Measurements from ENCODE around the gene ATG16L1.
A peak's percentile ranks its signal among the peaks of the same experiment; 100 is the strongest.

Gene ATG16L1

GRCh38 chr2:233321166-233321565, 69.7 kb downstream of the ATG16L1 start:
- peaks cover 0 to 10% of the 10 kb centered on the region in 2 experiments for H3K4me1 ChIP-seq (ENCODE audit: control insufficient read depth in 1 of 2, insufficient read depth in 1 of 2, low read depth in 1 of 2, low read length in 1 of 2)
- H3K36me3 ChIP-seq, result no peaks in the 10 kb centered on the region
- no peaks in the 10 kb centered on the region for H3K27me3 ChIP-seq
- no peak overlapping the region for H3K27ac ChIP-seq
- H3K4me3 ChIP-seq (ENCODE audit: low read depth in 1 of 2, low read length in 1 of 2), result no peak overlapping the region
- no peaks in the 10 kb centered on the region for H3K9me3 ChIP-seq
- no peak for TF ChIP-seq CTCF (IDR thresholded peaks at IDR 0.05)

- TF ChIP-seq CTCF (IDR thresholded peaks at IDR 0.05), result no peak
- no peak overlapping the region for H3K4me3 ChIP-seq (ENCODE audit: low read depth in 1 of 2, low read length in 1 of 2)
- H3K27ac ChIP-seq, result no peak overlapping the region
- H3K4me1 ChIP-seq (ENCODE audit: control insufficient read depth in 1 of 2, insufficient read depth in 1 of 2, low read depth in 1 of 2, low read length in 1 of 2), result peaks cover 0 to 3% of the 10 kb centered on the region in 2 experiments
- H3K36me3 ChIP-seq, result no peaks in the 10 kb centered on the region
- no peaks in the 10 kb centered on the region for H3K9me3 ChIP-seq
- no peaks in the 10 kb centered on the region for H3K27me3 ChIP-seq
Measured at GRCh38 chr2:233323851-233324250, 72.4 kb downstream of the ATG16L1 start.

- Histone ChIP-seq H3K9me3 (no peaks in the 10 kb centered on the region), H3K4me3 (ENCODE audit: low read depth in 1 of 2, low read length in 1 of 2) (no peak overlapping the region), H3K36me3 (no peaks in the 10 kb centered on the region), H3K27me3 (no peaks in the 10 kb centered on the region), H3K4me1 (ENCODE audit: control insufficient read depth in 1 of 2, insufficient read depth in 1 of 2, low read depth in 1 of 2, low read length in 1 of 2) (peaks cover 12 to 15% of the 10 kb centered on the region in 2 experiments), H3K27ac (no peak overlapping the region)
- TF ChIP-seq CTCF (IDR thresholded peaks at IDR 0.05), result no peak
Measured at GRCh38 chr2:233325256-233325655, 73.8 kb downstream of the ATG16L1 start.

GRCh38 chr2:233325814-233326213, 74.3 kb downstream of the ATG16L1 start:
- Histone ChIP-seq H3K4me1 (ENCODE audit: control insufficient read depth in 1 of 2, insufficient read depth in 1 of 2, low read depth in 1 of 2, low read length in 1 of 2) (peaks cover 18 to 20% of the 10 kb centered on the region in 2 experiments), H3K9me3 (no peaks in the 10 kb centered on the region), H3K27me3 (no peaks in the 10 kb centered on the region), H3K36me3 (no peaks in the 10 kb centered on the region), H3K27ac (no peak overlapping the region), H3K4me3 (ENCODE audit: low read depth in 1 of 2, low read length in 1 of 2) (no peak overlapping the region)
- no peak for TF ChIP-seq CTCF (IDR thresholded peaks at IDR 0.05)

GRCh38 chr2:233326500-233326899, 75.0 kb downstream of the ATG16L1 start:
- Histone ChIP-seq H3K4me1 (ENCODE audit: control insufficient read depth in 1 of 2, insufficient read depth in 1 of 2, low read depth in 1 of 2, low read length in 1 of 2) (peaks cover 25 to 27% of the 10 kb centered on the region in 2 experiments), H3K4me3 (ENCODE audit: low read depth in 1 of 2, low read length in 1 of 2) (no peak overlapping the region), H3K9me3 (no peaks in the 10 kb centered on the region), H3K27me3 (no peaks in the 10 kb centered on the region), H3K36me3 (no peaks in the 10 kb centered on the region), H3K27ac (no peak overlapping the region)
- no peak for TF ChIP-seq CTCF (IDR thresholded peaks at IDR 0.05)

- H3K27me3 ChIP-seq, result no peaks in the 10 kb centered on the region
- no peak for TF ChIP-seq CTCF (IDR thresholded peaks at IDR 0.05)
- peaks cover 49 to 52% of the 10 kb centered on the region in 2 experiments for H3K4me1 ChIP-seq (ENCODE audit: control insufficient read depth in 1 of 2, insufficient read depth in 1 of 2, low read depth in 1 of 2, low read length in 1 of 2)
- no peak overlapping the region for H3K4me3 ChIP-seq (ENCODE audit: low read depth in 1 of 2, low read length in 1 of 2)
- no peaks in the 10 kb centered on the region for H3K9me3 ChIP-seq
- no peaks in the 10 kb centered on the region for H3K36me3 ChIP-seq
- peak overlapping the region; percentile 98 for H3K27ac ChIP-seq
Measured at GRCh38 chr2:233328922-233329321, 77.4 kb downstream of the ATG16L1 start.
